Lung (tissue), 12 donors: ENCODE results near the gene DYRK3. TPM values are rescaled to one million over a fixed set of nuclear protein-coding genes. Genes with fewer than 3 reads are reported as not detected.
A peak's percentile ranks its signal among the peaks of the same experiment; 100 is the strongest.

Source experiments
- ATAC-seq: fragments of 200-7000 bp; cut with Tn5 transposase; one replicate; pipeline ENCODE4 v1.9.1; 2020; ENCODE audit warnings: moderate number of reproducible peaks; ENCODE audit not compliant: insufficient read depth, low FRiP score
- DNase-seq, 3 donors: peaks; one replicate each; pipeline ENCODE4 v3.0.0-alpha.2; 2013 to 2017
- H3K27ac ChIP-seq, 2 donors: one replicate each; pipeline ENCODE4 v1.5.1; 2013; ENCODE audit warnings: mild to moderate bottlenecking in 2 of 2, moderate library complexity in 2 of 2, control low read depth in 1 of 2, inconsistent platforms in 1 of 2, low read depth in 1 of 2, low read length in 1 of 2
- H3K27me3 ChIP-seq, 3 donors: one replicate each; pipeline ENCODE4 v1.5.1; 2013; ENCODE audit warnings: low read length in 2 of 3; ENCODE audit not compliant: control insufficient read depth in 3 of 3, insufficient read depth in 3 of 3
- H3K36me3 ChIP-seq, 4 donors: one replicate each; pipeline ENCODE4 v1.5.1; 2013; ENCODE audit warnings: low read length in 4 of 4, mild to moderate bottlenecking in 1 of 4, moderate library complexity in 1 of 4; ENCODE audit not compliant: control insufficient read depth in 4 of 4, insufficient read depth in 4 of 4
- H3K4me1 ChIP-seq, 5 donors: one replicate each; pipeline ENCODE4 v1.5.1; 2013; ENCODE audit warnings: low read length in 5 of 5, mild to moderate bottlenecking in 2 of 5, moderate library complexity in 1 of 5; ENCODE audit not compliant: control insufficient read depth in 5 of 5, insufficient read depth in 5 of 5
- H3K4me3 ChIP-seq: one replicate; pipeline ENCODE4 v1.5.1; 2013; ENCODE audit warnings: mild to moderate bottlenecking, control low read depth, moderate library complexity
- H3K9ac ChIP-seq, 2 donors: one replicate each; pipeline ENCODE4 v1.5.1; 2013; ENCODE audit warnings: low read length in 2 of 2, control low read depth in 1 of 2; ENCODE audit not compliant: insufficient read depth in 1 of 2
- H3K9me3 ChIP-seq, 4 donors: one replicate each; pipeline ENCODE4 v1.5.1; 2013; ENCODE audit warnings: low read length in 3 of 4, mild to moderate bottlenecking in 1 of 4, moderate library complexity in 1 of 4; ENCODE audit not compliant: control insufficient read depth in 4 of 4, insufficient read depth in 3 of 4
- WGBS, 2 donors: extraction: QIAGEN DNeasy Blood & Tissue Kit; methylation state at CpG; one replicate each; pipeline ENCODE4 v1.1.7; 2013; 5-methylcytosine and 5-hydroxymethylcytosine counted together
- polyA plus RNA-seq, 2 donors: library from polyadenylated mRNA; stranded (reverse); fragments of 200-250 nt; gene quantifications; one replicate each; pipeline ENCODE4 v1.2.1, GENCODE V29; 2013
- total RNA-seq, 2 donors: library from RNA; depleted of rRNA in 1 of 2; stranded (reverse); fragments of >200 nt in 1 of 2; gene quantifications; one replicate each; pipeline ENCODE4 v1.2.1, GENCODE V29; 2014 to 2021
- TF ChIP-seq, protein P1 (sequence below): IDR thresholded peaks from 2 replicates; pipeline ENCODE4 v1.5.1; 2012; ENCODE audit warnings: mild to moderate bottlenecking; ENCODE audit errors: control extremely low read depth, extremely low read depth
- donor health status: control.
- donor health status: control.
- donor health status: Bipolar disorder and iron deficiency.
- donor health status: healthy.
- donor health status: DM: yes; HTN: yes; CAD: no.

The DYRK3 gene
- total and polyA plus RNA-seq, 4 donors = 4.6 to 13.0 (median 8.8) TPM

DNA sequence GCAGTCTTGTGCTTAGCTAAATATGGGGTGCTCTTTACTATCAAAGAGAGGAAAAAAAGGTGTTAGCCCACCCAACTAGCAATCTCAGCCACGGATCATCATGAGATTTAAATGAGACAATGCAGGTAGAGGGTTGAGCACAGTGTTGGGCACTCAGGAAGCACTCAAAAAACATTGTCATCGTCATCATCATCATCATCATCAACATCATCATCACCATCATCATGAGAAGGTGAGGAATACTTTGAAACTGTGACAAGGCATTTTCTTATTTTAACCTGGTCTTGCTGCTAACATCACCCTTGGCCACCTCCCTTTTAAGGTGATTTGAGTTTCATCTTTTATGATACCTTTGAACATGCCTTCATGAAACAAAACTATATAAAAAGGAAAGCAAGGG is 46.0 kb downstream of the DYRK3 start:
- Histone ChIP-seq H3K9ac (no peak overlapping the region), H3K27ac (no peak overlapping the region), H3K4me1 (peaks cover 0 to 7% (median under 1%) of the 10 kb centered on the region in 5 donors), H3K36me3 (no peaks in the 10 kb centered on the region), H3K9me3 (no peaks in the 10 kb centered on the region), H3K27me3 (peaks cover 0 to 6% (median 0%) of the 10 kb centered on the region in 3 donors), H3K4me3 (no peak overlapping the region)
- TF ChIP-seq, protein P1, sequence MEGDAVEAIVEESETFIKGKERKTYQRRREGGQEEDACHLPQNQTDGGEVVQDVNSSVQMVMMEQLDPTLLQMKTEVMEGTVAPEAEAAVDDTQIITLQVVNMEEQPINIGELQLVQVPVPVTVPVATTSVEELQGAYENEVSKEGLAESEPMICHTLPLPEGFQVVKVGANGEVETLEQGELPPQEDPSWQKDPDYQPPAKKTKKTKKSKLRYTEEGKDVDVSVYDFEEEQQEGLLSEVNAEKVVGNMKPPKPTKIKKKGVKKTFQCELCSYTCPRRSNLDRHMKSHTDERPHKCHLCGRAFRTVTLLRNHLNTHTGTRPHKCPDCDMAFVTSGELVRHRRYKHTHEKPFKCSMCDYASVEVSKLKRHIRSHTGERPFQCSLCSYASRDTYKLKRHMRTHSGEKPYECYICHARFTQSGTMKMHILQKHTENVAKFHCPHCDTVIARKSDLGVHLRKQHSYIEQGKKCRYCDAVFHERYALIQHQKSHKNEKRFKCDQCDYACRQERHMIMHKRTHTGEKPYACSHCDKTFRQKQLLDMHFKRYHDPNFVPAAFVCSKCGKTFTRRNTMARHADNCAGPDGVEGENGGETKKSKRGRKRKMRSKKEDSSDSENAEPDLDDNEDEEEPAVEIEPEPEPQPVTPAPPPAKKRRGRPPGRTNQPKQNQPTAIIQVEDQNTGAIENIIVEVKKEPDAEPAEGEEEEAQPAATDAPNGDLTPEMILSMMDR = no peak
- ATAC-seq = no peak
- DNase-seq = no peak
- WGBS, 2 donors = 71 to 78% methylated on average over 2 of the region's 2 CpGs

DNA sequence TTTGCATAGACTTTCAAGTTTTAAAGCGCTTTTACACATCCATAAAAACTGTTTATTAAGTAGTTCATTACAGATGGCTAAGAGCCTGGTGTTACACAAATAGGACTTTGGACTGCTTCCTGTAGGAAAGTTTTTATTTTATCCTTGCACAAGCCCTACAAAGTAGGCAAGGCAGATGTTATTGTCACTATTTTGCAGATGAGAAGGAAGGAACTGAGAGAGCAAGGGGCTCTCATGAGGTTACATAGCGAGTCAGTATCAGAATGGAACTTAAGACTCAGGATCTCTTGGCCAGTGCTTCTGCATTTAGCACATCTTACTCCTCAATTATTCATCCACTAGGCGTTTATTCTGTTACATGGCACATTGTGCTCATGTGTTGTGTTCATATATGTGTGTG is 46.8 kb downstream of the DYRK3 start:
- H3K9ac ChIP-seq = no peak overlapping the region
- H3K4me1 ChIP-seq = peaks cover 0 to 14% (median 6%) of the 10 kb centered on the region in 5 donors
- peaks cover 0 to 6% (median 0%) of the 10 kb centered on the region in 3 donors for H3K27me3 ChIP-seq
- H3K4me3 ChIP-seq = no peak overlapping the region
- TF ChIP-seq, protein P1 = no peak
- ATAC-seq (no peak), DNase-seq (no peak)
- WGBS, 2 donors = 79 to 80% methylated on average over 3 of the region's 3 CpGs
- no peak overlapping the region for H3K27ac ChIP-seq
- no peaks in the 10 kb centered on the region for H3K36me3 ChIP-seq
- no peaks in the 10 kb centered on the region for H3K9me3 ChIP-seq

DNA sequence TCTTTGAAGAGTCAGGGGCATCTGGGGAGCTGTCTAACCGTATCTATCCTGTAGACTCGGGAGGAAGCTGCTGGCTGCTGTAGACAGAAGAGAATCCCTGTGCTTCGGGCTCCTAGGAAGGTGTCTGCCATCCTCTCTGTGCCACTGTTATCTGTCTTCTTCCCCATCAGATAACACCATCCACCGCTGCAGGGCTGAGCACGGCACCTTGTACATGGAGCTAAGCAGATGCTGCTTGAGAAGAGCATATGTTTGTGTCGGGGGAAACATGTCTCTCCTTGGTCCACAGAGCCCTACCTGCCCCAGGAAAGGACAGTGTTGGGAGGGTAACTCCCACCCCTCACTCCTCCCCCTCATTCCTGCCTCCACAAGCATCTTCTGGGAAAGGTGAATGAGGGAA is 48.0 kb downstream of the DYRK3 start:
- no peak for ATAC-seq
- no peaks in the 10 kb centered on the region for H3K36me3 ChIP-seq
- peaks cover 0 to 6% (median 0%) of the 10 kb centered on the region in 3 donors for H3K27me3 ChIP-seq
- no peak for DNase-seq
- H3K4me3 ChIP-seq = no peak overlapping the region
- no peak overlapping the region for H3K9ac ChIP-seq
- peaks cover 9 to 26% (median 13%) of the 10 kb centered on the region in 5 donors for H3K4me1 ChIP-seq
- H3K9me3 ChIP-seq = no peaks in the 10 kb centered on the region
- H3K27ac ChIP-seq = no peak overlapping the region
- WGBS, 2 donors = 88 to 91% methylated on average over 6 of the region's 6 CpGs
- TF ChIP-seq, protein P1 = no peak

DNA sequence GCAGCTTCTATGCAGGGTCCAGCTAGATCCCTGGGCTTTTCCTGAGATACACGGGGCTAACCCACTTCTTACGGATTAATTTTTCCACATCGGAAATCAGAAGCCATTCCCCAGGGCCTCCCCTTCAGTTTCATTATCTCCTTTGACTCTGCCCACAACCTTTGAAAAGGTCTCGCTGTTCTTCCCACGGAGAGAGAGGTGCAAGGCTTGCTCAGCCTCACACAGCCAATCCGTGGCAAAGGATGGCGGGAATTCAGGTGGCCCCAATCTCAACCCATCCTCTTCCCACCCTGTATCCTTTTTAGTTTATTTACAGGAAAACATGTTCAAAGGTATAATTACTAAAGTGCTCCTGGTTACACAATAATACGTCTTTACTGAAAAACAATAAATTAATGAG is 48.7 kb downstream of the DYRK3 start:
- Histone ChIP-seq H3K4me1 (peaks cover 9 to 27% (median 13%) of the 10 kb centered on the region in 5 donors), H3K36me3 (no peaks in the 10 kb centered on the region), H3K27ac (peak overlapping the region in 1 of 2 donors; percentile 73), H3K4me3 (no peak overlapping the region), H3K9me3 (no peaks in the 10 kb centered on the region), H3K27me3 (peaks cover 0 to 6% (median 0%) of the 10 kb centered on the region in 3 donors), H3K9ac (peak overlapping the region in 1 of 2 donors; percentile 66)
- DNase-seq = no peak
- WGBS, 2 donors = 61 to 67% methylated on average over 8 of the region's 8 CpGs
- ATAC-seq = no peak
- TF ChIP-seq, protein P1 = no peak
